ENCODE data around the gene EPS8L2. TPM values are rescaled to one million over a fixed set of nuclear protein-coding genes. Genes with fewer than 3 reads are reported as not detected.

The EPS8L2 gene
- total RNA-seq, 1 donor = 55.3 TPM

GRCh38 chr11:767238-767637 lies 61.2 kb downstream of the EPS8L2 start:
- no peak overlapping the region for H3K4me3 ChIP-seq (ENCODE audit: low read depth, low read length)
- TF ChIP-seq CTCF (IDR thresholded peaks at IDR 0.05; ENCODE audit: insufficient read depth, low read depth, low read length) = no peak
- DNase-seq (ENCODE audit: low read depth) = no peak

GRCh38 chr11:769887-770641 lies 64.0 kb downstream of the EPS8L2 start:
- H3K4me3 ChIP-seq (ENCODE audit: low read depth, low read length) = no peak overlapping the region
- TF ChIP-seq CTCF (IDR thresholded peaks at IDR 0.05; ENCODE audit: insufficient read depth, low read depth, low read length) = no peak
- DNase-seq (ENCODE audit: low read depth) = no peak

- DNase-seq (ENCODE audit: low read depth) = no peak
- no peak overlapping the region for H3K4me3 ChIP-seq (ENCODE audit: low read depth, low read length)
- no peak for TF ChIP-seq CTCF (IDR thresholded peaks at IDR 0.05; ENCODE audit: insufficient read depth, low read depth, low read length)
These were observed 64.9 kb downstream of the EPS8L2 start for GRCh38 chr11:770642-771616.

GRCh38 chr11:771617-772204 lies 65.7 kb downstream of the EPS8L2 start:
- no peak overlapping the region for H3K4me3 ChIP-seq (ENCODE audit: low read depth, low read length)
- TF ChIP-seq CTCF (IDR thresholded peaks at IDR 0.05; ENCODE audit: insufficient read depth, low read depth, low read length) = no peak
- DNase-seq (ENCODE audit: low read depth) = no peak

GRCh38 chr11:772429-773390 lies 66.7 kb downstream of the EPS8L2 start:
- no peak for TF ChIP-seq CTCF (IDR thresholded peaks at IDR 0.05; ENCODE audit: insufficient read depth, low read depth, low read length)

GRCh38 chr11:773425-773824 lies 67.4 kb downstream of the EPS8L2 start:
- DNase-seq (ENCODE audit: low read depth) = no peak
- no peak overlapping the region for H3K4me3 ChIP-seq (ENCODE audit: low read depth, low read length)
- no peak for TF ChIP-seq CTCF (IDR thresholded peaks at IDR 0.05; ENCODE audit: insufficient read depth, low read depth, low read length)

More at GRCh38 chr11:772429-773390, 66.7 kb downstream of the EPS8L2 start:
- no peak overlapping the region for H3K4me3 ChIP-seq (ENCODE audit: low read depth, low read length)
- DNase-seq (ENCODE audit: low read depth) = no peak

Measured in fibroblast of villous mesenchyme (primary cell).